Measurements from ENCODE around the gene SMCO4.
"Not testable (repeated sequence)": the region's sequence is repeated elsewhere in the genome, so short reads cannot be mapped to it uniquely, and the experiment has no call there.

Gene SMCO4

GRCh38 chr11:93543292-93543977 lies at the start of gene SMCO4:
Gene SMCO4, minus strand, starts transcription at chr11:93543391. Its CDS starts 64,202 bp downstream, at chr11:93479189.
- in situ Hi-C loops (cut with MboI; ENCODE audit: low sequenced_read_pairs), result no loop called here

- in situ Hi-C loops (cut with MboI; ENCODE audit: low sequenced_read_pairs), result no loop called here
Observed at GRCh38 chr11:93591247-93591898, 48.2 kb upstream of the SMCO4 start.

GRCh38 chr11:93589347-93589746 lies 46.2 kb upstream of the SMCO4 start:
- in situ Hi-C loops (cut with MboI; ENCODE audit: low sequenced_read_pairs), result no loop called here

GRCh38 chr11:93587858-93588581 lies 44.8 kb upstream of the SMCO4 start:
- in situ Hi-C loops (cut with MboI; ENCODE audit: low sequenced_read_pairs), result no loop called here

- in situ Hi-C loops (cut with MboI; ENCODE audit: low sequenced_read_pairs), result not testable (repeated sequence)
Observed at GRCh38 chr11:93587425-93587824, 44.2 kb upstream of the SMCO4 start.

GRCh38 chr11:93585758-93586157 lies 42.6 kb upstream of the SMCO4 start:
- in situ Hi-C loops (cut with MboI; ENCODE audit: low sequenced_read_pairs), result no loop called here

- in situ Hi-C loops (cut with MboI; ENCODE audit: low sequenced_read_pairs), result no loop called here
Observed at GRCh38 chr11:93583490-93583889, 40.3 kb upstream of the SMCO4 start.

GRCh38 chr11:93579187-93579751 lies 36.1 kb upstream of the SMCO4 start:
- in situ Hi-C loops (cut with MboI; ENCODE audit: low sequenced_read_pairs), result no loop called here

GRCh38 chr11:93577286-93577685 lies 34.1 kb upstream of the SMCO4 start:
- in situ Hi-C loops (cut with MboI; ENCODE audit: low sequenced_read_pairs), result no loop called here

- in situ Hi-C loops (cut with MboI; ENCODE audit: low sequenced_read_pairs), result not testable (repeated sequence)
Observed at GRCh38 chr11:93576870-93577269, 33.7 kb upstream of the SMCO4 start.

GRCh38 chr11:93574638-93575220 lies 31.5 kb upstream of the SMCO4 start:
- in situ Hi-C loops (cut with MboI; ENCODE audit: low sequenced_read_pairs), result no loop called here

GRCh38 chr11:93573184-93573583 lies 30.0 kb upstream of the SMCO4 start:
- in situ Hi-C loops (cut with MboI; ENCODE audit: low sequenced_read_pairs), result no loop called here

GRCh38 chr11:93572621-93573020 lies 29.4 kb upstream of the SMCO4 start:
- in situ Hi-C loops (cut with MboI; ENCODE audit: low sequenced_read_pairs), result no loop called here

GRCh38 chr11:93572171-93572570 lies 29.0 kb upstream of the SMCO4 start:
- in situ Hi-C loops (cut with MboI; ENCODE audit: low sequenced_read_pairs), result no loop called here

GRCh38 chr11:93571612-93572011 lies 28.4 kb upstream of the SMCO4 start:
- in situ Hi-C loops (cut with MboI; ENCODE audit: low sequenced_read_pairs), result no loop called here

GRCh38 chr11:93570759-93571413 lies 27.7 kb upstream of the SMCO4 start:
- in situ Hi-C loops (cut with MboI; ENCODE audit: low sequenced_read_pairs), result no loop called here

- in situ Hi-C loops (cut with MboI; ENCODE audit: low sequenced_read_pairs), result no loop called here
Observed at GRCh38 chr11:93569496-93569895, 26.3 kb upstream of the SMCO4 start.

- in situ Hi-C loops (cut with MboI; ENCODE audit: low sequenced_read_pairs), result no loop called here
Observed at GRCh38 chr11:93568726-93569125, 25.5 kb upstream of the SMCO4 start.

- in situ Hi-C loops (cut with MboI; ENCODE audit: low sequenced_read_pairs), result no loop called here
Observed at GRCh38 chr11:93567401-93567895, 24.3 kb upstream of the SMCO4 start.

GRCh38 chr11:93564895-93565294 lies 21.7 kb upstream of the SMCO4 start:
- in situ Hi-C loops (cut with MboI; ENCODE audit: low sequenced_read_pairs), result no loop called here

GRCh38 chr11:93563857-93564256 lies 20.7 kb upstream of the SMCO4 start:
- in situ Hi-C loops (cut with MboI; ENCODE audit: low sequenced_read_pairs), result no loop called here
